Right lobe of liver (tissue), 6 donors: ENCODE data around the gene MAML2. TPM values are rescaled to one million over a fixed set of nuclear protein-coding genes. Genes with fewer than 3 reads are reported as not detected.
"Not testable (repeated sequence)": the region's sequence is repeated elsewhere in the genome, so short reads cannot be mapped to it uniquely, and the experiment has no call there.

Experiments
- ATAC-seq, 4 donors: fragments of 200-7000 bp; cut with Tn5 transposase; one replicate each; pipeline ENCODE4 v1.9.1; 2020; ENCODE audit warnings: mild to moderate bottlenecking in 4 of 4, moderate library complexity in 4 of 4
- DNase-seq, 3 donors: peaks; one replicate each; pipeline ENCODE4 v3.0.0-alpha.2; 2020
- H3K27ac ChIP-seq, 3 donors: fragments of 200-600 bp; one replicate each; pipeline ENCODE4 v1.8.0; 2022
- H3K27me3 ChIP-seq, 2 donors: fragments of 200-600 bp; one replicate each; pipeline ENCODE4 v1.8.0; 2022
- H3K36me3 ChIP-seq, 4 donors: fragments of 200-600 bp; sonication (generic) in 1 of 4; one replicate each; pipeline versions ENCODE4 v1.5.1 to v1.8.0; 2017 to 2022; ENCODE audit warnings: control low read depth in 1 of 4
- H3K4me1 ChIP-seq, 4 donors: fragments of 200-600 bp; sonication (generic) in 1 of 4; one replicate each; pipeline versions ENCODE4 v1.5.1 to v1.8.0; 2017 to 2022; ENCODE audit warnings: control low read depth in 1 of 4
- H3K4me3 ChIP-seq, 3 donors: fragments of 200-600 bp; one replicate each; pipeline ENCODE4 v1.8.0; 2022
- H3K9me3 ChIP-seq, 4 donors: fragments of 200-600 bp; sonication (generic) in 1 of 4; one replicate each; pipeline versions ENCODE4 v1.5.1 to v1.8.0; 2017 to 2022; ENCODE audit warnings: control low read depth in 1 of 4
- CTCF ChIP-seq, 4 donors: fragments of 200-600 bp in 3 of 4; fragments of 450-650 bp in 1 of 4; IDR thresholded peaks; one replicate each; pipeline versions ENCODE4 v1.5.1 to v1.8.0; 2016 to 2022; ENCODE audit warnings: antibody characterized with exemption in 4 of 4, mild to moderate bottlenecking in 2 of 4
- POLR2A ChIP-seq: fragments of 450-650 bp; IDR thresholded peaks from one replicate; pipeline ENCODE4 v1.6.1; 2017; ENCODE audit warnings: antibody characterized with exemption, mild to moderate bottlenecking
- WGBS: methylation state at CpG from one replicate; pipeline ENCODE4 v1.1.6; 2018; ENCODE audit warnings: low coverage, low lambda C conversion rate; ENCODE audit not compliant: insufficient coverage; ENCODE audit errors: missing lambda C conversion rate; 5-methylcytosine and 5-hydroxymethylcytosine counted together
- intact Hi-C, 2 donors: fragments of 100-400 bp; cut with DNase I; formaldehyde crosslinking; loops; one replicate each; pipeline versions ENCODE4 v1.11.2 to v1.14.1; 2022
- total RNA-seq, 6 experiments: library from RNA; depleted of rRNA in 2 of 6; stranded (reverse); fragments of >200 nt in 2 of 6; fragmentation: NEBNext Ultra II Directional in 3 of 6; extraction: Animal tissue kit (Norgen Biotek cat#: 25700) in 3 of 6; gene quantifications; one replicate each; pipeline versions ENCODE4 v1.1.0 to v1.2.4, GENCODE V29; 2016 to 2023
- donor health status: DM: no; HTN: yes; CAD: no.
- donor health status: DM: no; HTN: no; CAD: no.
- donor health status: DM: no; HTN: no; CAD: no.
- donor health status: DM: no; HTN: yes; CAD: no.
- donor health status: DM: no; HTN: yes; CAD: no.

Gene MAML2
- total RNA-seq, 6 experiments from 2014 or later = 0.92 to 2.3 (median 1.9) TPM

GRCh38 chr11:96275801-96276594, 67.0 kb downstream of the MAML2 start:
- ATAC-seq (no peak), DNase-seq (no peak)
- TF ChIP-seq POLR2A (no peak), CTCF (IDR thresholded peaks at IDR 0.05) (no peak)
- no peaks in the 10 kb centered on the region for H3K9me3 ChIP-seq
- WGBS = 61% methylated on average over 5 of the region's 5 CpGs
- intact Hi-C loops = no loop called here
- no peaks in the 10 kb centered on the region for H3K4me1 ChIP-seq
- H3K36me3 ChIP-seq = no peaks in the 10 kb centered on the region
- no peaks in the 10 kb centered on the region for H3K27me3 ChIP-seq
- no peak overlapping the region for H3K4me3 ChIP-seq
- H3K27ac ChIP-seq = no peak overlapping the region

- Histone ChIP-seq H3K4me1 (no peaks in the 10 kb centered on the region), H3K27ac (no peak overlapping the region), H3K36me3 (no peaks in the 10 kb centered on the region), H3K9me3 (no peaks in the 10 kb centered on the region), H3K4me3 (no peak overlapping the region), H3K27me3 (no peaks in the 10 kb centered on the region)
- intact Hi-C loops = no loop called here
- DNase-seq (no peak), ATAC-seq (no peak)
- TF ChIP-seq CTCF (IDR thresholded peaks at IDR 0.05) (no peak), POLR2A (no peak)
- WGBS = 89% methylated on average over 1 of the region's 1 CpG
Measured at GRCh38 chr11:96273507-96273906, 69.5 kb downstream of the MAML2 start.

GRCh38 chr11:96272529-96273222, 70.3 kb downstream of the MAML2 start:
- TF ChIP-seq CTCF (IDR thresholded peaks at IDR 0.05) (no peak), POLR2A (no peak)
- DNase-seq (no peak), ATAC-seq (peak in 1 of 4 donors; percentile 25)
- Histone ChIP-seq H3K4me1 (no peaks in the 10 kb centered on the region), H3K36me3 (no peaks in the 10 kb centered on the region), H3K27ac (no peak overlapping the region), H3K27me3 (no peaks in the 10 kb centered on the region), H3K9me3 (no peaks in the 10 kb centered on the region), H3K4me3 (no peak overlapping the region)
- intact Hi-C loops = no loop called here
- 37% methylated on average over 3 of the region's 3 CpGs for WGBS

GRCh38 chr11:96271777-96272176, 71.2 kb downstream of the MAML2 start:
- Histone ChIP-seq H3K27ac (no peak overlapping the region), H3K27me3 (no peaks in the 10 kb centered on the region), H3K4me1 (no peaks in the 10 kb centered on the region), H3K4me3 (no peak overlapping the region), H3K9me3 (no peaks in the 10 kb centered on the region), H3K36me3 (no peaks in the 10 kb centered on the region)
- WGBS = 70% methylated on average over 4 of the region's 4 CpGs
- TF ChIP-seq POLR2A = no peak
- TF ChIP-seq CTCF (IDR thresholded peaks at IDR 0.05) = no peak
- ATAC-seq (no peak), DNase-seq (no peak)
- intact Hi-C loops = no loop called here

GRCh38 chr11:96271352-96271751, 71.6 kb downstream of the MAML2 start:
- H3K36me3 ChIP-seq, H3K27me3 ChIP-seq, ATAC-seq, H3K4me1 ChIP-seq, DNase-seq, intact Hi-C loops, H3K9me3 ChIP-seq, H3K27ac ChIP-seq, H3K4me3 ChIP-seq: not testable (repeated sequence)

GRCh38 chr11:96268527-96268926, 74.5 kb downstream of the MAML2 start:
- H3K27ac ChIP-seq = not testable (repeated sequence)

More at GRCh38 chr11:96268527-96268926, 74.5 kb downstream of the MAML2 start:
- H3K9me3 ChIP-seq, H3K4me3 ChIP-seq, H3K4me1 ChIP-seq, H3K36me3 ChIP-seq, DNase-seq, intact Hi-C loops, H3K27me3 ChIP-seq, ATAC-seq: not testable (repeated sequence)
- WGBS = 59% methylated on average over 3 of the region's 4 CpGs
